Peyer's patch (tissue), 4 donors: ENCODE measurements around the gene CCDC57.
"Not testable (repeated sequence)": the region's sequence is repeated elsewhere in the genome, so short reads cannot be mapped to it uniquely, and the experiment has no call there.

ENCODE experiments used
- POLR2A ChIP-seq, 2 donors: fragments of 450-650 bp; IDR thresholded peaks; one replicate each; pipeline ENCODE4 v1.5.1; 2017; ENCODE audit warnings: antibody characterized with exemption in 2 of 2, mild to moderate bottlenecking in 2 of 2, moderate library complexity in 2 of 2
- TF ChIP-seq, protein P1 (sequence below), 6 experiments: fragments of 450-650 bp in 4 of 6; fragments of 200-600 bp in 2 of 6; sonication (generic) in 1 of 6; IDR thresholded peaks; one replicate each; pipeline ENCODE4 v1.5.1; 2017 to 2019; ENCODE audit warnings: antibody characterized with exemption in 6 of 6, mild to moderate bottlenecking in 3 of 6, moderate library complexity in 1 of 6

GRCh38 chr17:82174042-82174857 is 38.4 kb downstream of the CCDC57 start:
- TF ChIP-seq, protein P1, sequence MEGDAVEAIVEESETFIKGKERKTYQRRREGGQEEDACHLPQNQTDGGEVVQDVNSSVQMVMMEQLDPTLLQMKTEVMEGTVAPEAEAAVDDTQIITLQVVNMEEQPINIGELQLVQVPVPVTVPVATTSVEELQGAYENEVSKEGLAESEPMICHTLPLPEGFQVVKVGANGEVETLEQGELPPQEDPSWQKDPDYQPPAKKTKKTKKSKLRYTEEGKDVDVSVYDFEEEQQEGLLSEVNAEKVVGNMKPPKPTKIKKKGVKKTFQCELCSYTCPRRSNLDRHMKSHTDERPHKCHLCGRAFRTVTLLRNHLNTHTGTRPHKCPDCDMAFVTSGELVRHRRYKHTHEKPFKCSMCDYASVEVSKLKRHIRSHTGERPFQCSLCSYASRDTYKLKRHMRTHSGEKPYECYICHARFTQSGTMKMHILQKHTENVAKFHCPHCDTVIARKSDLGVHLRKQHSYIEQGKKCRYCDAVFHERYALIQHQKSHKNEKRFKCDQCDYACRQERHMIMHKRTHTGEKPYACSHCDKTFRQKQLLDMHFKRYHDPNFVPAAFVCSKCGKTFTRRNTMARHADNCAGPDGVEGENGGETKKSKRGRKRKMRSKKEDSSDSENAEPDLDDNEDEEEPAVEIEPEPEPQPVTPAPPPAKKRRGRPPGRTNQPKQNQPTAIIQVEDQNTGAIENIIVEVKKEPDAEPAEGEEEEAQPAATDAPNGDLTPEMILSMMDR (IDR thresholded peaks at IDR 0.05), result not testable (repeated sequence)
- not testable (repeated sequence) for TF ChIP-seq POLR2A (IDR thresholded peaks at IDR 0.05)
